Mesothelial cell of epicardium (in vitro differentiated cells): ENCODE measurements around the gene THEM4. TPM values are rescaled to one million over a fixed set of nuclear protein-coding genes. Genes with fewer than 3 reads are reported as not detected.
"Not testable (repeated sequence)": the region's sequence is repeated elsewhere in the genome, so short reads cannot be mapped to it uniquely, and the experiment has no call there.

Experiments
- DNase-seq, 2 experiments: peaks; one replicate each; pipeline ENCODE4 v3.0.0; 2021; ENCODE audit warnings: low spot score in 2 of 2; ENCODE audit not compliant: unreplicated experiment in 2 of 2
- H3K27ac Mint-ChIP-seq: 2 replicates; pipeline ENCODE4 v1.8.0; 2021; ENCODE audit warnings: mixed read lengths
- H3K27me3 Mint-ChIP-seq: 2 replicates; pipeline ENCODE4 v1.8.0; 2021; ENCODE audit warnings: low read depth, mixed read lengths
- H3K36me3 Mint-ChIP-seq: 2 replicates; pipeline ENCODE4 v1.8.0; 2021; ENCODE audit warnings: mixed read lengths
- H3K4me1 Mint-ChIP-seq: 2 replicates; pipeline ENCODE4 v1.8.0; 2021; ENCODE audit warnings: mixed read lengths
- H3K4me3 Mint-ChIP-seq: 2 replicates; pipeline ENCODE4 v1.8.0; 2021; ENCODE audit warnings: mild to moderate bottlenecking, moderate library complexity, mixed read lengths
- H3K9me3 Mint-ChIP-seq: 2 replicates; pipeline ENCODE4 v1.8.0; 2021; ENCODE audit warnings: mixed read lengths
- CTCF ChIP-seq: fragments of 200-600 bp; sonication (generic); IDR thresholded peaks from one replicate; pipeline ENCODE4 v1.5.0; 2021; ENCODE audit warnings: antibody characterized with exemption; ENCODE audit not compliant: unreplicated experiment
- total RNA-seq: library from RNA; stranded (reverse); gene quantifications from 3 replicates; pipeline ENCODE4 v1.2.1, GENCODE V29; 2021

The THEM4 gene
- total RNA-seq, 1 donor from 2014 or later = 24.3 TPM

DNA sequence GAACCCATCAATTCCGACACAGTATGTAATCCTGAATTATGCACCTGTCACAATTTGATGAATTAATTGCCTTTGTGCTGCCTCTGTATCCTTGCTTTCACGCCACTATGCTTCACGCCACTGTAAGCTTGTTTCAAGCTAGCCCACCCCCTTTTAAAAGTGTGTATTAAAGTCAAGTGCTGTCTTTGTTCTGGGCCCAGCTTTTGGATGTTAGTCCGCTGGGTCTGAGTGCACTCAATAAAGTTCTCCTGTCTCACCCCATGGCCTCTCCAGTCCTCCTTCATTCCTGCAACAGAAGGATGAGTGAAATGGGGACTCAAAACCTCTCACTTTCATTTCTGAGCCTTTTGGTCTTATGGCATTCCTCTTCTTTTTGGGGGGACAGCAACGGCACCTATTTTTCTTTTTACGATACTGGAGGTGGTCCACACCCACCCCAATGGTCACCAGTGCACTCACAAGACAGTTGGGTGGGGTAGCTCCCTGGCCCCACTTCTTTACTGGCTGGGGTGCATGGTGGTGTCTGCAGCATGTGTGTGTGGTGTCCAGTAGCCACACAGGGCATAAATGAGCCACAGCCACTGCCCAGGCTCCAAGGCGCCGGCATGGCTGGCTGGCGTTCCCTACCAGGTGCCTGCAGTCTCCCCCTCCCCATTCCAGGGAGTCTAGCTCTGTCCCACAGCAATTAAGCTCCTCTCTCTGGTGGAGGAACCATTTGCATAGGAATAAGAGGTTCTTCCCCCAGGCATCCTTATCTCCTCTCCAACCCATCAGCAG is 1.8 kb downstream of the THEM4 start:
- no peak overlapping the region for H3K4me3 Mint-ChIP-seq
- H3K4me1 Mint-ChIP-seq = peaks cover 23% of the 10 kb centered on the region
- no peak for TF ChIP-seq CTCF
- peaks cover 31% of the 10 kb centered on the region for H3K36me3 Mint-ChIP-seq
- H3K27ac Mint-ChIP-seq = no peak overlapping the region
- H3K27me3 Mint-ChIP-seq = no peaks in the 10 kb centered on the region
- H3K9me3 Mint-ChIP-seq = peaks cover 16% of the 10 kb centered on the region
- no peak for DNase-seq

GRCh38 chr1:151906324-151906645 is 3.0 kb downstream of the THEM4 start:
- H3K36me3 Mint-ChIP-seq = peaks cover 41% of the 10 kb centered on the region
- H3K4me1 Mint-ChIP-seq = peaks cover 23% of the 10 kb centered on the region
- H3K4me3 Mint-ChIP-seq, H3K27ac Mint-ChIP-seq, H3K27me3 Mint-ChIP-seq, DNase-seq: not testable (repeated sequence)
- H3K9me3 Mint-ChIP-seq = peaks cover 22% of the 10 kb centered on the region

GRCh38 chr1:151905443-151906323 is 3.6 kb downstream of the THEM4 start:
- H3K36me3 Mint-ChIP-seq = peaks cover 45% of the 10 kb centered on the region
- H3K4me1 Mint-ChIP-seq = peaks cover 23% of the 10 kb centered on the region
- DNase-seq, H3K27me3 Mint-ChIP-seq: not testable (repeated sequence)
- H3K9me3 Mint-ChIP-seq = peaks cover 28% of the 10 kb centered on the region
- peak overlapping the region; percentile 90 for H3K27ac Mint-ChIP-seq
- peak overlapping the region; percentile 2 for H3K4me3 Mint-ChIP-seq

DNA sequence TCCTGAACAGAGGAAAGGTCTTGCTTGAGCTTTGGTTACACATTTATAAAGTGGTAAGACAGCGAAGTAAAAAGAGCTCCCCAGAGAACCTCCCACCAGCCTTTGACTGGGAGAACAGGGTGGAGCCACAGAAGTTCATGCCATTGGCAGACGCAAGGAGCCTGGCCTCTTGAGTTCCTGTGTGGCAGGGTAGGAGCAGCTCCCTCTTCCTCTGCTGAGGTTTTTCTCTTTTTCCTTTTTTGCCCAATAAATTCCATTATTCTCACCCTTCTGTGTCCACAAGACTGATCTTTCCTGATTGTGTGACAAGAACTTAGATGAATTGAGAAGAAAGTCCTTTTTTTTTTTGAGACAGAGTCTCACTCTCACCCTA is 4.3 kb downstream of the THEM4 start:
- Mint-ChIP-seq H3K9me3 (peaks cover 35% of the 10 kb centered on the region), H3K4me3 (no peak overlapping the region), H3K27ac (peak overlapping the region; percentile 90), H3K27me3 (no peaks in the 10 kb centered on the region), H3K4me1 (peaks cover 23% of the 10 kb centered on the region), H3K36me3 (peaks cover 49% of the 10 kb centered on the region)
- no peak for DNase-seq
- TF ChIP-seq CTCF = no peak

- Mint-ChIP-seq H3K36me3 (peaks cover 56% of the 10 kb centered on the region), H3K9me3 (peaks cover 41% of the 10 kb centered on the region), H3K4me1 (peaks cover 15% of the 10 kb centered on the region), H3K27me3 (no peaks in the 10 kb centered on the region), H3K27ac (no peak overlapping the region), H3K4me3 (no peak overlapping the region)
- DNase-seq = no peak
- TF ChIP-seq CTCF = no peak
These were observed 6.5 kb downstream of the THEM4 start for GRCh38 chr1:151902858-151903257.

DNA sequence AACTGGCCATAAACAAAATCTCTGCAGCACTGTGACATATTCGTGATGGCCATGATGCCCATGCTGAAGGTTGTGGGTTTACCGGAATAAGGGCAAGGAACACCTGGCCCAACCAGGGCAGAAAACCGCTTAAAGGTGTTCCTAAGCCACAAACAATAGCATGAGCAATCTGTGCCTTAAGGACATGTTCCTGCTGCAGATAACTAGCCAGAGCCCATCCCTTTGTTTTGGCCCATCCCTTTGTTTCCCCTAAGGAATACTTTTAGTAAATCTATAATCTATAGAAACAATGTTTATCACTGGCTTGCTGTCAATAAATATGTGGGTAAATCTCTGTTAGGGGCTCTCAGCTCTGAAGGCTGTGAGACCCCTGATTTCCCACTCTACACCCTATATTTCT is 8.5 kb downstream of the THEM4 start:
- not testable (repeated sequence) for H3K27me3 Mint-ChIP-seq, H3K27ac Mint-ChIP-seq, H3K4me3 Mint-ChIP-seq, DNase-seq
- Mint-ChIP-seq H3K4me1 (peaks cover 15% of the 10 kb centered on the region), H3K36me3 (peaks cover 44% of the 10 kb centered on the region), H3K9me3 (peaks cover 32% of the 10 kb centered on the region)

GRCh38 chr1:151898519-151898991 is 10.8 kb downstream of the THEM4 start:
- Mint-ChIP-seq H3K27me3 (no peaks in the 10 kb centered on the region), H3K36me3 (peaks cover 45% of the 10 kb centered on the region), H3K4me3 (no peak overlapping the region), H3K9me3 (peaks cover 29% of the 10 kb centered on the region), H3K27ac (no peak overlapping the region), H3K4me1 (peaks cover 2% of the 10 kb centered on the region)
- no peak for TF ChIP-seq CTCF
- no peak for DNase-seq
